Activated T-helper 1 cell treated with anti-CD3 and anti-CD28 coated beads, Interleukin-12 subunit alpha, Interleukin-12 subunit beta, Interleukin-2, Interleukin-4 antibody, amounts not matched to agents 30 ng/mL and 10 ng/mL and 1 ng/mL, durations not matched to agents 14 hours and 24 hours and 36 hours (primary cell): Measurements from ENCODE around the gene RALBP1. TPM values are rescaled to one million over a fixed set of nuclear protein-coding genes. Genes with fewer than 3 reads are reported as not detected.
"Not testable (repeated sequence)": the region's sequence is repeated elsewhere in the genome, so short reads cannot be mapped to it uniquely, and the experiment has no call there.

ENCODE experiments used
- DNase-seq: peaks from one replicate; pipeline ENCODE4 v3.0.0; 2021; ENCODE audit warnings: low spot score
- H3K27ac Mint-ChIP-seq: one replicate; pipeline ENCODE4 v1.8.0; 2021; ENCODE audit warnings: mild to moderate bottlenecking, mixed read lengths
- H3K27me3 Mint-ChIP-seq: one replicate; pipeline ENCODE4 v1.8.0; 2022; ENCODE audit warnings: mild to moderate bottlenecking, moderate library complexity, mixed read lengths; ENCODE audit not compliant: insufficient read depth
- H3K36me3 Mint-ChIP-seq: one replicate; pipeline ENCODE4 v1.8.0; 2021; ENCODE audit warnings: low read depth, mixed read lengths
- H3K4me1 Mint-ChIP-seq: one replicate; pipeline ENCODE4 v1.8.0; 2021; ENCODE audit warnings: low read depth, mixed read lengths
- H3K4me3 Mint-ChIP-seq: one replicate; pipeline ENCODE4 v1.8.0; 2021; ENCODE audit warnings: mild to moderate bottlenecking, moderate library complexity, mixed read lengths
- H3K9me3 Mint-ChIP-seq: one replicate; pipeline ENCODE4 v1.8.0; 2021; ENCODE audit warnings: mixed read lengths
- intact Hi-C: fragments of 100-400 bp; cut with micrococcal nuclease; formaldehyde crosslinking; loops from one replicate; pipeline ENCODE4 v1.15.1; 2024
- total RNA-seq: library from RNA; stranded (reverse); gene quantifications from 2 replicates; pipeline ENCODE4 v1.2.3, GENCODE V29; 2022

The RALBP1 gene
- total RNA-seq, 1 donor from 2014 or later, result 42.4 TPM

DNA sequence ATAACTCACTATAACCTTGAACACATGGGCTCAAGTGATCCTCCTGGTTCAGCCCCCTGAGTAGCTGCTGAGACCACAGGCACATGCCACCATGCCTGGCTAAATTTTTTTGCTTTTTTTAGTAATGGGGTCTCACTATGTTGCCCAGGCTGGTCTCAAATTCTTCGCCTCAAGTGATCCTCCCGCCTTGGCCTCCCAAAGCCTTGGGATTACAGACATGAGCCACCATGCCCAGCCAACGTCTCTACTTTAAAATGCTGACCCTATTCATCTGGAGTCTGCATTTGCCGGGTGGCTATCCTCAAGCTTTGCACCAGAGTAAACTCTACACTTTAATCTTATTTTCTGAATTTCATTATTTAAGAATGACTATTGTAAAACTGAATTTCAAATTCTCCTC is 37.6 kb upstream of the RALBP1 start:
- H3K36me3 Mint-ChIP-seq, result no peaks in the 10 kb centered on the region
- no peaks in the 10 kb centered on the region for H3K4me1 Mint-ChIP-seq
- DNase-seq, result no peak
- no peak overlapping the region for H3K4me3 Mint-ChIP-seq
- no peaks in the 10 kb centered on the region for H3K9me3 Mint-ChIP-seq
- no peak overlapping the region for H3K27ac Mint-ChIP-seq
- no peaks in the 10 kb centered on the region for H3K27me3 Mint-ChIP-seq
- intact Hi-C loops, result no loop called here

DNA sequence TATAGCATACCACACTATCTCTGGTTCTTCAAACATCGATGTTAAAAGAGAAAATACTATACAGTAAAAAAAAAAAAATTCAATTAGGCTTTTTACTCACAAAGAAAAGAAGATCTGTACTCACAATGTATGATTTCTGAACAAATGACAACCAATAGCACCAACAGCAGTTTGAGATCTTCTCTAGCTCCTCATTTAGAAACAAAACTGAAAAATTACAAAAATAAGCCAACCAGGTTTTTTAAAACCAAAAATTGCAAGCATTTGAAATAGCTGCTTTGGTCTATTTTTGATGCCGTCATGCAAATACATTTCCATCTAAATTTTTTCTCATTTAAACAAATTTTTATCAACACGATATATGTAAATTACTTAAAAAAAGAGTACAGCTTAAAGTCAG is 34.3 kb upstream of the RALBP1 start:
- Mint-ChIP-seq H3K36me3 (no peaks in the 10 kb centered on the region), H3K27me3 (peaks cover 3% of the 10 kb centered on the region), H3K4me1 (no peaks in the 10 kb centered on the region), H3K27ac (no peak overlapping the region), H3K9me3 (peaks cover 3% of the 10 kb centered on the region), H3K4me3 (no peak overlapping the region)
- intact Hi-C loops, result no loop called here
- no peak for DNase-seq

DNA sequence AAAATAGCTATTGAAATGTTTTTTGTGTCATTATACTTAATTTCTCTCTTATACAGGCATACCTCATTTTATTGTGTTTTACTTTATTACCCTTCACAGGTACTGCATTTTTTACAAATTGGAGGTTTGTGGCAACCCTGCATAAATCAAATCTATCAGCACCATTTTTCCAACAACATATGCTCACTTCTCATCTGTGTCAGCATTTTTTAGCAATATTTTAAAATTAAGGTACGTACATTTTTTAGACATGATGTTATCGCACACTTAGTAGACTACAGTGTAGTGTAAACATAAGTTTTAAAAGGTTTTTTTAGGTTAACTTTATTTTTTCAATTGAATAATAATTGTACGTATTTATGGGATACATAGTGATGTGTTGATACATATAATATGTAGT is 30.8 kb upstream of the RALBP1 start:
- Mint-ChIP-seq H3K4me1 (no peaks in the 10 kb centered on the region), H3K27ac (no peak overlapping the region), H3K4me3 (no peak overlapping the region), H3K27me3 (peaks cover 3% of the 10 kb centered on the region), H3K36me3 (no peaks in the 10 kb centered on the region), H3K9me3 (peaks cover 3% of the 10 kb centered on the region)
- no peak for DNase-seq
- intact Hi-C loops, result no loop called here

DNA sequence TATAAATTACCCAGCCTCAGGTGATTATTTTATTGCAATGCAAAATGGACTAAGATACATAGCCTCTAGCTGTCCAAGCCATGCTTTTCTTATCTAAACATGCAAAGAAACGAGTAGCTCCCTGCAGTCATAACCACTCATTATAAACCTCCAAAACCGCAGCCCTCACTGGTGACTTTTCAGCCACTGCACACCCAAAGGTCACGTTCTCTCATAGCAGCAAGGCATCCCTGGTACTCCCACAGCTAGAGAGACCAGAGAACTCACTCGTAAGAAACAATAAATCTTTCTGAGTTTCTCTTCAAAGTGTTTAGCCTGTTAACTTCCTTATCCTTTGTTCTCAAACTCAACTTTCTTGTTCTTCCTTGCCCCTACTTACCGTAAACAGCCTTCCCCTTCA is 28.5 kb upstream of the RALBP1 start:
- Mint-ChIP-seq H3K4me3 (no peak overlapping the region), H3K36me3 (no peaks in the 10 kb centered on the region), H3K27me3 (peaks cover 3% of the 10 kb centered on the region), H3K4me1 (no peaks in the 10 kb centered on the region), H3K9me3 (peaks cover 3% of the 10 kb centered on the region), H3K27ac (no peak overlapping the region)
- DNase-seq, result no peak
- intact Hi-C loops, result no loop called here

DNA sequence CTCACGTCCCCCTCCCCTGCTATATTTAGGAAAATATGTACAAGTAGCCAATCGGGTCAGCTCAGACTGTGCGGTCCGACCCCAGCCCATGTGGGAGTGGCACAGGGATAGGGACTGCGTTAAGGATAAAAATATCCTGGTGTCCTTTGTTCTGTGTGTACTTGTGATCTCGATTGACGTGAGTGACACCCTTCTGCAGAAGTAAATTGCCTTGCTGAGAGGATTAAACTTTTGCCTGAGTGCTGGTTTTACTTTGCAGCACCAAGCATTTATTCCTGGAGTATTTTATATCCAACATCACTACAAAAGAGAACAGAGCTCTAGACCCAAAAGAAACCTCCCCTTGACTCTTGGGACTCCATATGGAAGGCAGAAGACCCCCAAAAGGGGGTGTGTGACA is 28.0 kb upstream of the RALBP1 start:
- H3K27ac Mint-ChIP-seq, result no peak overlapping the region
- intact Hi-C loops, result no loop called here
- DNase-seq, result no peak
- H3K9me3 Mint-ChIP-seq, result peaks cover 3% of the 10 kb centered on the region
- H3K4me3 Mint-ChIP-seq, result no peak overlapping the region
- H3K27me3 Mint-ChIP-seq, result peaks cover 3% of the 10 kb centered on the region
- no peaks in the 10 kb centered on the region for H3K4me1 Mint-ChIP-seq
- H3K36me3 Mint-ChIP-seq, result no peaks in the 10 kb centered on the region

DNA sequence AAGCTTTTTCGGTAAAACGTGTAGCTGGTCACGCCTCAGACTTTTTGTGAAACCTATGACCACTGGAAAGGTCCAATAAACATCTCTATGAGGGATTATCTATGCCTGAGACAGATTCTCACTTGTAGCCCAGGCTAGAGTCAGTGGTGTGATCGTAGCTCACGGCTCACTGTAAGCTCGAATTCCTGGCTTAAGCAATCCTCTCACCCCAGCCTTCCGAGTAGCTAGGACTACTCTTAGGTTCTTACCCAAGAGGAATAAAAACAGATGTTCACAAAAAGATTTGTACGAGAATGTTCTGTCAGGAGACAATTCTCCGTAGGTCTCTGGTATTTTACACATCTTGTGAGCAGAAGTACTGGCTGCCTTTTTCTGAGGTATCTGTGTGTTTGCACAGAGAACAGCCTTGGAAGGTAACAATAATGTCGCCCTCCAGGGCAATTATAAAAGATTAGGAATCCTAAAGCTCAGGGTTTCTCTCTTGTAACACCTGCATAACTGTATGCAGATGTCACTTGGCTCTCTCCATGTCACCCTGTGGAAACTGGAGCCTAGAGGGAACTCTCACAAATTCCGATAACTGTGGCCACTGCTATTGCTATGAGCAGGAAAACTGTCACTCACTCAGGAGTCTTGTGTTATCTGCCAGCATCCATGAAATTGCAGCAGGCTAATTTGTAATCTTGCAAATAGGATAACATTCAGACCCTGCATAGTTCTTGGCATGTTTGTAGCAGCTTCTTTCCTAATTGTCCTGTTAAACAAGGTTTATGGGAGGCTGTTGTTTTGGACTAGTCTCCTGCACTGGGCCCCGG is 25.5 kb upstream of the RALBP1 start:
- peaks cover 3% of the 10 kb centered on the region for H3K27me3 Mint-ChIP-seq
- peaks cover 8% of the 10 kb centered on the region for H3K9me3 Mint-ChIP-seq
- H3K4me1 Mint-ChIP-seq, result no peaks in the 10 kb centered on the region
- H3K27ac Mint-ChIP-seq, result no peak overlapping the region
- no peak overlapping the region for H3K4me3 Mint-ChIP-seq
- no peaks in the 10 kb centered on the region for H3K36me3 Mint-ChIP-seq
- intact Hi-C loops, result no loop called here
- no peak for DNase-seq

DNA sequence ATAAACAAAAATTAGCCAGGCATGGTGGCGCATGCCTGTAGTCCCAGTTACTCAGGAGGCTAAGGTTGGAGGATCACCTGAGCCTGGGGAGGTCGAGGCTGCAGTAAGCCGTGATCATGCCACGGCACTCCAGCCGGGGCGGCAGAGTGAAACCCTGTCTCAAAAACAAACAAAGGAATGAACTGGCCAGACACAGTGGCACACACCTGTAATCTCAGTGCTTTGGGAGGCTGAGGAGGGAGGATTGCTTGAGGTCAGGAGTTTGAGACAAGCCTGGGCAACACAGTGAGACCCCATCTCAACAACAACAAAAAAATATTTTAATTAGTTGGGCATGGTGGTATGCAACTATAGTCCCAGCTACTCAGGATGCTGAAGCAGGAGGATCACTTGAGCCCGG is 24.4 kb upstream of the RALBP1 start:
- H3K27ac Mint-ChIP-seq, intact Hi-C loops, H3K27me3 Mint-ChIP-seq, H3K4me1 Mint-ChIP-seq, H3K4me3 Mint-ChIP-seq, DNase-seq, H3K36me3 Mint-ChIP-seq: not testable (repeated sequence)
- H3K9me3 Mint-ChIP-seq, result peaks cover 11% of the 10 kb centered on the region

DNA sequence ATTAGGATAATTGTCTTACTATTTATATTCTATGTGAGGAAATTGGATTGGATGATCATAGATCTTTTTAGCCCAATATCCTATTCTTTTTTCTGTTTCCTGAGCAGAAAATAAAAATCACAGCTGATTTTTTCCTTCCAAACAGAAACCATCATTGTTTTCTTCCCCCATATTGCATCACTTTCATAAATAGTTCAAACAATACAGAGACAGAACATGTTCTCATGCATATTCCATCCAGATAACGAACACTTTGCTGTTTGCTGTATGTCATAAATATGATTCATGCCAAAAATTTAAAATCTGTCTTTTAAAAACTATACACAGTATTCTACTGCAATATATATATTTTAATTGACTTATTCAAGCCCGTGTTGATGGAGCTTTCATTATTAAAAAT is 22.0 kb upstream of the RALBP1 start:
- Mint-ChIP-seq H3K4me3 (no peak overlapping the region), H3K27me3 (no peaks in the 10 kb centered on the region), H3K27ac (no peak overlapping the region), H3K9me3 (peaks cover 27% of the 10 kb centered on the region), H3K4me1 (no peaks in the 10 kb centered on the region), H3K36me3 (no peaks in the 10 kb centered on the region)
- no peak for DNase-seq
- intact Hi-C loops, result no loop called here

DNA sequence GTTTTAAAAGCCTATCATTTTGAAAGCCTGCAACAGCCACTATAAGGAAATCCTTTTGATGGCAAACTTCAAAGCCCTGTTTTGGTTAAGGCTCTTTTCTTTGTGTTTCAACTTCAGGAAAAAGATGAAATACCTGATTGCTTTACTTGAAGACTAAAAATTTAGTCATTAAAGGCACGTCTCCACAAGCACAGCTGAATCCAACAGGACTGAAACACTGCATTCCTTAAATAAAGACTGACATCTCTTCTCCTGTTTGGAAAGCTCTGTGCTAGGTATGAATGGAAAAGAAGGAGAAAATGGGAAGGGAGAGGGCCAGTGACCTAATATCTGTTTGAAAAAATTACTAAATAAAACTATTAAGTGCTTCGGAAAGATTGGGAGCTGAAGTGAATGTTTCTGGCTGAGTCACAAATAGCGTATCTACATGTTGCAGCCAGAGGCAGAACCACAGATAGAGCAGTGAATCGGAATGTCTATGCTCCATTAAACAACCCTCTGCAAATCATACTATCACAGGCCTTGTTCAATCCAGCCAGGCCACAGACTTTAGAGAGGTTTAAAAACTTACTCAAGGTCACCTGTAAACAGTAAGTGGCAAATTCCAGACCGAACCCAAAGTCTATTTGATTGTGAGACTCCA is 21.1 kb upstream of the RALBP1 start:
- Mint-ChIP-seq H3K36me3 (no peaks in the 10 kb centered on the region), H3K4me3 (no peak overlapping the region), H3K4me1 (no peaks in the 10 kb centered on the region), H3K9me3 (peaks cover 27% of the 10 kb centered on the region), H3K27ac (no peak overlapping the region), H3K27me3 (no peaks in the 10 kb centered on the region)
- intact Hi-C loops, result no loop called here
- no peak for DNase-seq

DNA sequence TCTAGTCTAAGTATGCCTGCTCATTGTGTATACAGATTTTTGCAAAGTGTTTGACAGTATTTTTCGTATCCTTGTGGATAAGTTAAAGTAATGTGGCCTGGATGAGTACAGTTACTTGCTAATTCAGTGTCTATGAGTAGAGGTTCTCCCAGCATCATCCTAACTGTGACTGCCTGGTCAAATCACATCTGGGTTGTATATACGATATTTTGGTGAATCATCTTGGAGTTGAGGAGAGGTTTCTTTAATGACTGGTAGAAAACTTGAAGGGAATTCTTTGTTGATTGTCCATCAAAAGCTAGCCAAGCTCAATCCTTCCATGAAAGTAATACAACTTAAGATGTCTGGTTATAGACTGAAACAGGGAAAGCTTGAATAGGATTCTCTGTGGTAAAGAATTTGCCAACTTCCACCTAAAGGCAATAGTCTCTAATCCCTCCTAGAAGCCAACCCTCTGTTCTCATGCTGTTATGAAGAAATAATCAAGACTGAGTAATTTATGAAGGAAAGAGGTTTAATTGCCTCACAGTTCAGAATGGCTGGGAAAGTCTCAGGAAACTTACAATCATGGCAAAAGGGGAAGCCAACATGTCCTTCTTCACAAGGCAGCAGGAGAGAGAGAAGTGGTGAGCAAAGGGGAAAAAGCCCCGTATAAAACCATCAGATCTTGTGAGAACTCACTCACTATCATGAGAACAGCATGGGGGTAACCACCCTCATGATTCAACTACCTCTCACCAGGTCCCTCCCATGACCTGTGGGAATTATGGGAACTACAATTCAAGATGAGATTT is 19.4 kb upstream of the RALBP1 start:
- no peak for DNase-seq
- no peaks in the 10 kb centered on the region for H3K4me1 Mint-ChIP-seq
- no peaks in the 10 kb centered on the region for H3K36me3 Mint-ChIP-seq
- no peak overlapping the region for H3K4me3 Mint-ChIP-seq
- H3K9me3 Mint-ChIP-seq, result peaks cover 27% of the 10 kb centered on the region
- H3K27me3 Mint-ChIP-seq, result no peaks in the 10 kb centered on the region
- H3K27ac Mint-ChIP-seq, result no peak overlapping the region
- intact Hi-C loops, result no loop called here

DNA sequence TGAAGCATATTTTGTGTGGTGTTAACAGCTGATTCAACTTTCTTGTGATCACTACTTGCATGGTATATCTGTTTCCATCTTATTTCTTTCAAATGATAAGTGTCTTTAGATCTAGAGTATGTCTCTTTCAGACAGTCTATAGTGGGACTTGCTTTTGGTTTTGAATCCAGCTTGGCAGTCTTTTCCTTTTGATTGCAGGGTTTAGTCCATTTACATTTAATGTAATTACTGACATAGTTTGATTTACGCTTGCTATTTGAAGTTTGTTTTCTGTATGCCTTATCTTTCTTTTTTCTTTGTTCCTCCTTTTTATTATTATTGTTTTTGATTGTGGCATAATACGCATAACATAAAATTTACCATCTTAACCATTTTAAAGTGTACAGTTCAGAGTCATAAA is 9.2 kb upstream of the RALBP1 start:
- intact Hi-C loops, result no loop called here

DNA sequence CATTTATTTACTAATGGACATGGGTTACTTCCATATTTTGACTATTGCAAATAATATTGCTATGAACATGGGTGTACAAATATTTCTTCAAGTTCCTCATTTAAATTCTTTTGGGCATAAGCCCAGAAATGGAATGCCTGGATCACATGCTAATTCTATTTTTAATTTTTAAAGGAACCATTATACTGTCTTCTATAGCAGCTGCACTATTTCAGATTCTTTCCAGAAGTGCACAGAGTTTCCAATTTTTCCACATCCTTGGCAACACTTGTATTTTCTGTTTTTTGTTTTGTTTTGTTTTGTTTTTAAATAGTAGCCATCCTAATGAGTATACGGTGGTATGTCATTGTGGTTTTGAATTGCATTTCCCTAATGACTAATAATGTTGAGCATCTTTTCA is 8.5 kb upstream of the RALBP1 start:
- no peak overlapping the region for H3K4me3 Mint-ChIP-seq

More for the DNA sequence above, 9.2 kb upstream of the RALBP1 start:
- peaks cover 5% of the 10 kb centered on the region for H3K4me1 Mint-ChIP-seq
- peaks cover 41% of the 10 kb centered on the region for H3K9me3 Mint-ChIP-seq
- no peak overlapping the region for H3K27ac Mint-ChIP-seq
- H3K27me3 Mint-ChIP-seq, result peaks cover 14% of the 10 kb centered on the region
- no peak for DNase-seq
- no peaks in the 10 kb centered on the region for H3K36me3 Mint-ChIP-seq
- H3K4me3 Mint-ChIP-seq, result no peak overlapping the region

DNA sequence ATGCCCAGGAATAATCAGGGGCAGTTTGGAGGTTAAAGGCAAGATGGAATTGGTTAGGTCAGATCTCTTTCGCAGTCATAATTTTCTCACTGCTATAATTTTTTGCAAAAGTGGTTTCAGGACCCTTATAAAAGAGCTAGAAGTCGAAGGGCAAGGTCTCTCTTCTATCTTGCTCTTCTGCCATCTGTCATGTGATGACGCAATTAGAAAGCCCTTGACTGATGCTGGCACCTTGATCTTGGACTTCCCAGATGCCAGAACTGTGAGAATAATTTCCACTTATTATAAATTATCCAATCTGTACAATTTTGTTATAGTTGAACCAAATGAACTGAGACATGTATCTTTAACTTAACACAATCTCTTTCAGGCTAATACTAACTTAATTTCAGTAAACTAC is 6.3 kb upstream of the RALBP1 start:
- Mint-ChIP-seq H3K36me3 (peaks cover 2% of the 10 kb centered on the region), H3K4me1 (peaks cover 10% of the 10 kb centered on the region), H3K27ac (no peak overlapping the region), H3K4me3 (no peak overlapping the region), H3K27me3 (peaks cover 18% of the 10 kb centered on the region), H3K9me3 (peaks cover 41% of the 10 kb centered on the region)
- intact Hi-C loops, result no loop called here
- no peak for DNase-seq

More for the DNA sequence above, 8.5 kb upstream of the RALBP1 start:
- intact Hi-C loops, result no loop called here
- peaks cover 18% of the 10 kb centered on the region for H3K27me3 Mint-ChIP-seq
- peaks cover 41% of the 10 kb centered on the region for H3K9me3 Mint-ChIP-seq
- peaks cover 5% of the 10 kb centered on the region for H3K4me1 Mint-ChIP-seq
- no peak for DNase-seq
- no peak overlapping the region for H3K27ac Mint-ChIP-seq
- no peaks in the 10 kb centered on the region for H3K36me3 Mint-ChIP-seq
